SJCRH30 (cell line): ENCODE measurements around the gene CD7. TPM values are rescaled to one million over a fixed set of nuclear protein-coding genes. Genes with fewer than 3 reads are reported as not detected.
A peak's percentile ranks its signal among the peaks of the same experiment; 100 is the strongest.
"Not testable (repeated sequence)": the region's sequence is repeated elsewhere in the genome, so short reads cannot be mapped to it uniquely, and the experiment has no call there.

Experiments
- DNase-seq, 2 experiments: peaks; one replicate each; pipeline ENCODE4 v3.0.0-alpha.2; 2015 to 2020
- H3K27ac ChIP-seq: fragments of 250-450 bp; sonication (Bioruptor Pico); 2 replicates; pipeline ENCODE4 v1.5.1; 2020; ENCODE audit warnings: mild to moderate bottlenecking, moderate library complexity
- H3K27me3 ChIP-seq: fragments of 250-450 bp; sonication (Bioruptor Pico); 2 replicates; pipeline ENCODE4 v1.5.1; 2020; ENCODE audit warnings: mild to moderate bottlenecking, moderate library complexity
- H3K36me3 ChIP-seq: fragments of 250-450 bp; sonication (Bioruptor Pico); 2 replicates; pipeline ENCODE4 v1.5.1; 2020; ENCODE audit warnings: mild to moderate bottlenecking, moderate library complexity
- H3K4me1 ChIP-seq: fragments of 250-450 bp; sonication (Bioruptor Pico); 2 replicates; pipeline ENCODE4 v1.5.1; 2020; ENCODE audit warnings: mild to moderate bottlenecking, moderate library complexity
- H3K4me3 ChIP-seq: fragments of 250-450 bp; sonication (Bioruptor Pico); 2 replicates; pipeline ENCODE4 v1.5.1; 2020; ENCODE audit warnings: mild to moderate bottlenecking, moderate library complexity
- H3K9me3 ChIP-seq: fragments of 250-450 bp; sonication (Bioruptor Pico); replicated peaks from 2 replicates; pipeline ENCODE4 v1.5.1; 2020; ENCODE audit warnings: mild to moderate bottlenecking, moderate library complexity
- total RNA-seq: library from RNA; depleted of rRNA; stranded (reverse); fragments of >200 nt; shearing (Covaris generic); gene quantifications from 2 replicates; pipeline ENCODE4 v1.2.3, GENCODE V29; 2014; rRNA removed

Gene CD7
- total RNA-seq = 4.8 and 6.3 TPM in 2 replicates

GRCh38 chr17:82317394-82318168, at the start of gene CD7:
CD7 (minus strand) TSS chr17:82317608; CDS start chr17:82317495, 113 bp downstream.
- Histone ChIP-seq H3K27ac (no peak within 1 kb of the TSS; the same call in 1 of the 2 replicates), H3K9me3 (no peaks in the 10 kb centered on the region; the same call in 1 of the 2 replicates), H3K4me1 (peaks cover 23% of the 10 kb centered on the region), H3K27me3 (peaks cover 6% of the 10 kb centered on the region), H3K36me3 (no peaks in the 10 kb centered on the region), H3K4me3 (peak within 1 kb of the TSS; percentile 27)
- peak; percentile 49 to 52 for DNase-seq

- H3K9me3 ChIP-seq = no peaks in the 10 kb centered on the region
- H3K4me1 ChIP-seq = peaks cover 23% of the 10 kb centered on the region
- H3K27ac ChIP-seq = no peak overlapping the region
- no peak for DNase-seq
- no peak overlapping the region for H3K4me3 ChIP-seq
- H3K36me3 ChIP-seq = no peaks in the 10 kb centered on the region
- no peaks in the 10 kb centered on the region for H3K27me3 ChIP-seq
Observed at GRCh38 chr17:82366749-82367148, 49.3 kb upstream of the CD7 start.

GRCh38 chr17:82365606-82366295, 48.3 kb upstream of the CD7 start:
- no peaks in the 10 kb centered on the region for H3K27me3 ChIP-seq
- H3K4me3 ChIP-seq = no peak overlapping the region
- H3K36me3 ChIP-seq = no peaks in the 10 kb centered on the region
- H3K9me3 ChIP-seq = no peaks in the 10 kb centered on the region
- no peak overlapping the region for H3K27ac ChIP-seq
- peaks cover 23% of the 10 kb centered on the region for H3K4me1 ChIP-seq
- no peak for DNase-seq

- no peak for DNase-seq
- peaks cover 28% of the 10 kb centered on the region for H3K4me1 ChIP-seq
- no peaks in the 10 kb centered on the region for H3K36me3 ChIP-seq
- H3K4me3 ChIP-seq = no peak overlapping the region
- no peaks in the 10 kb centered on the region for H3K27me3 ChIP-seq
- no peak overlapping the region for H3K27ac ChIP-seq
- no peaks in the 10 kb centered on the region for H3K9me3 ChIP-seq
Observed at GRCh38 chr17:82361885-82362633, 44.7 kb upstream of the CD7 start.

- peaks cover 27% of the 10 kb centered on the region for H3K4me1 ChIP-seq
- H3K4me3 ChIP-seq, H3K27ac ChIP-seq, DNase-seq, H3K27me3 ChIP-seq, H3K36me3 ChIP-seq, H3K9me3 ChIP-seq: not testable (repeated sequence)
Observed at GRCh38 chr17:82359451-82360074, 42.2 kb upstream of the CD7 start.

- peak; percentile 37 to 82 for DNase-seq
- H3K4me3 ChIP-seq = no peak within 1 kb of the TSS
- H3K27me3 ChIP-seq = no peaks in the 10 kb centered on the region
- peaks cover 27% of the 10 kb centered on the region for H3K4me1 ChIP-seq
- H3K9me3 ChIP-seq = no peaks in the 10 kb centered on the region
- H3K36me3 ChIP-seq = no peaks in the 10 kb centered on the region
- no peak within 1 kb of the TSS for H3K27ac ChIP-seq
Observed at GRCh38 chr17:82358465-82359350, 41.3 kb upstream of the CD7 start, which contains the start of gene TEX19. TEX19 (plus strand) TSS chr17:82359247; CDS start chr17:82362151, 2,904 bp downstream.

- Histone ChIP-seq H3K27ac (no peak overlapping the region), H3K4me1 (peaks cover 27% of the 10 kb centered on the region), H3K27me3 (no peaks in the 10 kb centered on the region), H3K36me3 (no peaks in the 10 kb centered on the region), H3K9me3 (no peaks in the 10 kb centered on the region), H3K4me3 (no peak overlapping the region)
- DNase-seq = no peak
Observed at GRCh38 chr17:82357394-82357793, 40.0 kb upstream of the CD7 start.

- H3K27ac ChIP-seq = peak overlapping the region; percentile 18; the same call in 1 of the 2 replicates
- H3K4me3 ChIP-seq = peak overlapping the region; percentile 34
- no peaks in the 10 kb centered on the region for H3K36me3 ChIP-seq
- peaks cover 27% of the 10 kb centered on the region for H3K4me1 ChIP-seq
- H3K27me3 ChIP-seq = no peaks in the 10 kb centered on the region
- peak; percentile 99 for DNase-seq
- H3K9me3 ChIP-seq = no peaks in the 10 kb centered on the region
Observed at GRCh38 chr17:82356845-82357355, 39.5 kb upstream of the CD7 start.

GRCh38 chr17:82355770-82356427, 38.5 kb upstream of the CD7 start:
- Histone ChIP-seq H3K27me3 (no peaks in the 10 kb centered on the region), H3K4me1 (peaks cover 33% of the 10 kb centered on the region), H3K4me3 (peak overlapping the region; percentile 34; the same call in 1 of the 2 replicates), H3K27ac (no peak overlapping the region), H3K36me3 (no peaks in the 10 kb centered on the region), H3K9me3 (no peaks in the 10 kb centered on the region)
- DNase-seq = no peak

GRCh38 chr17:82354804-82355308, 37.4 kb upstream of the CD7 start:
- DNase-seq = no peak
- Histone ChIP-seq H3K4me3 (no peak overlapping the region), H3K9me3 (no peaks in the 10 kb centered on the region), H3K36me3 (no peaks in the 10 kb centered on the region), H3K27ac (no peak overlapping the region), H3K4me1 (peaks cover 33% of the 10 kb centered on the region), H3K27me3 (no peaks in the 10 kb centered on the region)

- Histone ChIP-seq H3K36me3 (no peaks in the 10 kb centered on the region), H3K4me3 (no peak overlapping the region), H3K27me3 (0 out of 2 replicates have a peak, but pooled peaks cover 5% of the 10 kb centered on the region), H3K9me3 (no peaks in the 10 kb centered on the region), H3K27ac (no peak overlapping the region), H3K4me1 (peaks cover 29% of the 10 kb centered on the region)
- DNase-seq = no peak
Observed at GRCh38 chr17:82353484-82353883, 36.1 kb upstream of the CD7 start.

GRCh38 chr17:82351713-82352488, 34.5 kb upstream of the CD7 start:
- no peaks in the 10 kb centered on the region for H3K36me3 ChIP-seq
- H3K27me3 ChIP-seq = 0 out of 2 replicates have a peak, but pooled peaks cover 5% of the 10 kb centered on the region
- peaks cover 20% of the 10 kb centered on the region for H3K4me1 ChIP-seq
- H3K4me3 ChIP-seq = no peak overlapping the region
- H3K9me3 ChIP-seq = no peaks in the 10 kb centered on the region
- peak; percentile 96 to 99 for DNase-seq
- H3K27ac ChIP-seq = no peak overlapping the region
